ENCODE data around the gene SLC18B1.

Gene SLC18B1

DNA sequence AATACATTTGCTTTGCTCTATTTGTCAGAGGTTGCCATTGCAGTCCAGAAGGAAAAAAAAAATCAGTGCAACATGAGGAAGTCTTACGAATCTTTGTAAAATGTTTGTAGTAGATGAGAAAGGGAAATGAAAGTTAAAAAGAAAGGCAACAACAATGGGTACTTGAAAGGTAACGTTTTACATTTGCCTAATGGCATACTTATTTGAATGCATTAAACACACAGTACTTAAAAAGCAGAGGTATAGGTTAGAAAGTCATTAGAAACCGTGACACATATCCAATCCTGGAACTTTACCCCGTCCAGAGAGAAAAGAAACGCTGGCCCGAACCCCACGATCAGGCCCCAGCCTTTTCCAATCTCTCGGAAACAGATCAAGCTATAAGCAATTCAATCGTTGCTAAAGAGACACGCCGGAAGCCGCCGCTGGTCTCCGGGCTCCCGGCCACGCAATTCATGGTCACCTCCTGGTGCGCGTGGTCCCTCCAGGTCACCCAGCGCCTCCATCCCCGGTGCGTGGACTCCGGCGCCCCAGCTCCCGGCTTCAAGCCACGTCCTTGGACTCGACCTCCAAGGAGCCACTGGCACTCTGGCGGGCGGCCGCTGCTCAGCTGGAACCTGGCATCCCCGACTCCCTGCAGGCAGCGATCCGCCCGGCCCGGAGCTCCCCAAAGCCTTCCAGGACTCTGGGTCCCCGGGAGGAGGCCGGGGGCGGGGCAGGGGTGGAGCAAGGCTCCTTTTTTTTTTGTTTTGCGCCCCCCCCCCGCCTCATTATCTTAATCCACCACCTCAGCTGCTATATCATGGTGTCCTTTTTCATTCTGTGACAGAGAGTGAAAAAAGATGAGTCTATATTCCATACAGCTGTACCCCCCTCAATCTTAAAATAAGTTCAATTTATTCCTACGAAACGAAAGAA is at the start of gene SLC18B1:
TSS of gene SLC18B1 (minus strand) at position 687 of the 918 bp plus-strand sequence. CDS start at position 506, 181 bp downstream.
- peak within 1 kb of the TSS; percentile 72 for H3K4me3 ChIP-seq (ENCODE audit: low read depth, low read length)
- TF ChIP-seq, protein P1, sequence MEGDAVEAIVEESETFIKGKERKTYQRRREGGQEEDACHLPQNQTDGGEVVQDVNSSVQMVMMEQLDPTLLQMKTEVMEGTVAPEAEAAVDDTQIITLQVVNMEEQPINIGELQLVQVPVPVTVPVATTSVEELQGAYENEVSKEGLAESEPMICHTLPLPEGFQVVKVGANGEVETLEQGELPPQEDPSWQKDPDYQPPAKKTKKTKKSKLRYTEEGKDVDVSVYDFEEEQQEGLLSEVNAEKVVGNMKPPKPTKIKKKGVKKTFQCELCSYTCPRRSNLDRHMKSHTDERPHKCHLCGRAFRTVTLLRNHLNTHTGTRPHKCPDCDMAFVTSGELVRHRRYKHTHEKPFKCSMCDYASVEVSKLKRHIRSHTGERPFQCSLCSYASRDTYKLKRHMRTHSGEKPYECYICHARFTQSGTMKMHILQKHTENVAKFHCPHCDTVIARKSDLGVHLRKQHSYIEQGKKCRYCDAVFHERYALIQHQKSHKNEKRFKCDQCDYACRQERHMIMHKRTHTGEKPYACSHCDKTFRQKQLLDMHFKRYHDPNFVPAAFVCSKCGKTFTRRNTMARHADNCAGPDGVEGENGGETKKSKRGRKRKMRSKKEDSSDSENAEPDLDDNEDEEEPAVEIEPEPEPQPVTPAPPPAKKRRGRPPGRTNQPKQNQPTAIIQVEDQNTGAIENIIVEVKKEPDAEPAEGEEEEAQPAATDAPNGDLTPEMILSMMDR (IDR thresholded peaks at IDR 0.05; ENCODE audit: borderline replicate concordance, insufficient read depth, low read depth, low read length), result no peak

DNA sequence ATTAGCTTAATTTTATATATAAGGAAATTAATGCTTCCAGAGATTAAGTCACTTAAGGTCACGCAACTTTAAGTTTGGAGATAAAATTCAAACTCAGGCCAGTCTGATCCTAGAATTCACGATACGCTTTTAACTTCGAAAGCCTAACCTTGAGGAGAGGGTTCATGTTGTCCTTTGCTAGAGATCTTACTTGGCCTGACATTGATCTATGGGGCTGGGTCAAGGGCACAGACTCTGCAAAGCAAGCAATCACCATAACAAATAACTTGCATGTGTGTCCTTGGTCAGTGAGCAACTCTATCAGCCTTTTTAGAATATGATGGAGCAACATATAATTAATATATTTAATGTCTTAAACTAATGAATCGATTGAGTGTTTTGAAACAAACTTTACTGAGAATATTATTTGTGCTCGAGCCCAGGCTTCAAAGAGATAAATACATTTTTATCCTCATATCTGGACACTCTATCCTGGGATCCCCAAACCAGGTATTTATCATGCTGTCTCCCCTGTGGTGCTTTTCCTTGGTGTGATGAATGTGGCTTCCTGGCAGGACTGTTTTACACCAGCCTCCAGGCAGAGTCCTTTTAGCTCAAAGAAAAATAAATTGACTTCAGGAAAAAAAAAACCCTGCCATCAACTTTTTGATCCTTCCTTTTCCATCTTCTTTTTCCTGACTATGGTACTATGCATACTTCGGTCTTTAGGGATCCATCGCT is 45.0 kb upstream of the SLC18B1 start:
- TF ChIP-seq, protein P1 (IDR thresholded peaks at IDR 0.05; ENCODE audit: borderline replicate concordance, insufficient read depth, low read depth, low read length), result no peak
- H3K4me3 ChIP-seq (ENCODE audit: low read depth, low read length), result no peak overlapping the region

DNA sequence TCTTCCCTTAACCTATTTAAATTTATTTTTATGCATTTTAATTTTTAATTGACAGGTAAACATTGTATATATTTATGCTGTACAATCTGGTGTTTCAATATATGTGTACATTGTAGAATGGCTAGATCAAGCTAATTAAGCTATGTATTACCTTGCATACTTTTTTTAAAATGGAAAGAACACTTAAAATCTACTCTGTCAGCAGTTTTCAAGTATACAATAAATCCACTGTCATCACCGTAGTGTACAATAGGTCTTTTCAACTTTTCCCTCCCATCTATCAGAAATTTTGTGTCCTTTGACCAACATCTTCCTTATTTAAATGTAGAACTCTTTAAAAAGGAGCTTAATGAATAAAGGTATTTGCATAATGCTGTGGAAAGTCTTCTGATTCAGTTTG is 43.5 kb upstream of the SLC18B1 start:
- TF ChIP-seq, protein P1 (IDR thresholded peaks at IDR 0.05; ENCODE audit: borderline replicate concordance, insufficient read depth, low read depth, low read length), result no peak
- no peak overlapping the region for H3K4me3 ChIP-seq (ENCODE audit: low read depth, low read length)

DNA sequence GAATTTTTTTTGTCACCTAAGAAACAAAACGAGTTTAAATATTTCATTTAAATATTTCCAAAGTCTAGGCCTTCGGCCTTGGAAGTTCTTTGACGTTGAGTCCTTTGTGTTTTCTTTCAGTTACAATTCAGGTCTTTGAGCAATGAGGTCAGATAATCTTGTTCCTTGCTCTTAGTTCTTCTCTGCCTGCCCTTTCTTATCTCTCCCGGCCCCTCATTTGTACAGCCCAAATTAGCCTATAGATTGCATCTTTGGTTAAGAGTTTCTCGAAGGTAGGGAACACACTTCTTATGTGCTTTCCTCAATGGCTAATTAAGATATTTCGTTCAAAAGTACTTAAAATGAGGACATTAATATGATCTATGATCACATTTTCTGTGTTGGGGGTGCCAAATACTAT is 34.5 kb upstream of the SLC18B1 start:
- TF ChIP-seq, protein P1 (IDR thresholded peaks at IDR 0.05; ENCODE audit: borderline replicate concordance, insufficient read depth, low read depth, low read length), result no peak
- no peak overlapping the region for H3K4me3 ChIP-seq (ENCODE audit: low read depth, low read length)

DNA sequence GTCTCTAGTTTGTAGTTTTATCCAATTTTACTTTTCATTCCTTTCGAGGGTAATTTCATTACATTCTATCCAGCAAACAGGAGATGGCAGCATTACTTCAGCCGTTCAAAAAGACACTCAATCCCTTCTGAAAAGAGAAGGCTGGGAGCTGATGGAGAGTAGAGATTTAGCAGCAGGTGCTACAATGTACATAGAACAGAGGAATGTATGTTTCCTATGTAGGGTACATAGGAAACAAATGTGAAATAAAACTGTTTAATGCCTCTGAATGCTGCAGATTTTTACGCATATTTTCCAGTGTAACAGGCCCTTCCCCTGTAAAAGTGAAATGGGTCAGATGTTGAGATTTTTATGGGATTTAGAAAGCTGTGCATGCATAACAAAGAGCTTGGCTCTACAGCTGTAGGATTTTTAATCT is 31.9 kb upstream of the SLC18B1 start:
- TF ChIP-seq, protein P1 (IDR thresholded peaks at IDR 0.05; ENCODE audit: borderline replicate concordance, insufficient read depth, low read depth, low read length), result peak; percentile 29; the same call in 1 of the 2 replicates
- H3K4me3 ChIP-seq (ENCODE audit: low read depth, low read length), result no peak overlapping the region

DNA sequence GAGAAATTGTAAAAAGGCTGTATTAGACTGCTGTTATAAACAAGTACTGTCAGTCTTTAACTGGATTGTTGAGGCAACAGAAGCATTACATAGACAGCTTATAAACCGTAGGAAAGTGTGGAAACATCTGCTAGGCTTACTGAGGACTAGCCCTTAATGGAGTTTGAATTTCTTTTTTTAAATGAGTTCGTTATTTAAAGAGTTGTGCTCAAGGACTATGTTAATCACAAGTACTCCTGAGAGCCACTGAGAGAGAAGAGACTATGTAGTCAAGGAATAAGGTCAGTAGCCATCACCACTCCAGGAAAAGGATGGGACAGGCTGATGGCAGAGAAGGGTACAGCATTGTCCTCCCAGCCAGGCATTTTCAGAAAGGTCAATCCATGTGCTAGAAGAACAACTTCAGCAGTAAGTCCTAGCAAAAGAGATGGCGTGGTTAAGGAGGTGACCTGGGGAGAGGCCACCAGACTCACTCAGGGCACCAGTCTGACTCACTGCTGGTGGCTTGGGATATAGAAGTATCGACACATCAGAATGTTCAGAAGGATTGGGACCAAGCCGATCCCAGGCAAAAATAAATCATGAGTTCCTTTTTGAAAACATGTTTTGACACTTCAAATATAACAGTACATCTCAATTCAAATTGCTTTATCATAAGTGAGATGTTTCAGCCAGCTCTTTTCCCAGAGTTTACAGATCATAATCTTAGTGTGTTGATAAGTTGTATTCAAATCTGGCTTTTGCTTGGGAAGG is 22.4 kb upstream of the SLC18B1 start:
- no peak overlapping the region for H3K4me3 ChIP-seq (ENCODE audit: low read depth, low read length)
- TF ChIP-seq, protein P1 (IDR thresholded peaks at IDR 0.05; ENCODE audit: borderline replicate concordance, insufficient read depth, low read depth, low read length), result no peak

All from GM12875 (cell line).